ENCODE measurements around the gene GLT8D1.

GLT8D1 gene

GRCh38 chr3:52685709-52686691 lies 19.6 kb downstream of the GLT8D1 start, which contains the start of the genes GNL3 and PBRM1 (continued):
- no peak for TF ChIP-seq PRDM10 (tag by site-specific recombination; IDR thresholded peaks at IDR 0.05)
- TF ChIP-seq ZNF146 (tag by site-specific recombination; IDR thresholded peaks at IDR 0.05), result 0 out of 2 replicates have a peak, but pooled peaks have one; percentile 12
- TF ChIP-seq ZNF174 (tag by site-specific recombination; IDR thresholded peaks at IDR 0.05), result no peak
- 0 out of 2 replicates have a peak, but pooled peaks have one; percentile 30 for TF ChIP-seq ZEB2 (tag by site-specific recombination; IDR thresholded peaks at IDR 0.05)
- TF ChIP-seq ZFP69B (tag by site-specific recombination; IDR thresholded peaks at IDR 0.05), result peak; percentile 66; the same call in 1 of the 2 replicates
- 0 out of 2 replicates have a peak, but pooled peaks have one; percentile 22 for TF ChIP-seq EGR2 (tag by site-specific recombination; IDR thresholded peaks at IDR 0.05; ENCODE audit: low read depth)
- peak; percentile 67 for TF ChIP-seq KLF16 (tag by site-specific recombination; IDR thresholded peaks at IDR 0.05)
- TF ChIP-seq ZFHX2 (tag by site-specific recombination; conservative IDR thresholded peaks at IDR 0.05), result peak; percentile 46
- TF ChIP-seq ZNF501 (tag by site-specific recombination; IDR thresholded peaks at IDR 0.05), result peak; percentile 86; the same call in 1 of the 2 replicates

DNA sequence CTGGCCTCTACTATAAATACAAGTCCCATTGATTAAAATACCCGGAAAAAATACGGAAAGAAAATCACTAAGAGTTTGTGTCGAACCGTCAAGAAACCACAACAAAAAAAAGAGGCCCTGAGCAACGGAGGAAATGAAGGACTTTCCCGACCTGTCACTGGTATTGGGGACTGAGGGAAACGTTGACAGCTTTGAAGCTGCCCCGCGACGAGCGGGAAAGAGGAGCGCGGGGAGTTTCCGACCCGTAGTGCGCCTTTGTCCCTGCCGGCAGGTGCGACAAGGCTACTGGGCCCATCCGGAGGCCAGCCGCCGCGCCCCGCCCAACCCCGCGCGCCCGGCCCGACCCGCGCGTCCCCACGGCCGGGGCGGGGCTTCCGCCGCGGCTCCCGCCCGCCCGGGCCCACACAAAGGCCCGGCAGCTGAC lies 20.3 kb downstream of the GLT8D1 start:
- ChIA-PET CTCF (no interaction called here), POLR2A (interaction anchor here (0.8 to 1.8 kb wide), 3 partner anchors 12 to 149 kb away, joined by 3 to 13 read pairs (median 8); partner anchors contain the start of genes GLT8D1, SPCS1 and UQCC5)
- peak overlapping the region; percentile 87 for H3K27ac ChIP-seq (ENCODE audit: extremely low read depth, low read depth, low read length)
- peak overlapping the region; percentile 89 for H3K4me3 ChIP-seq (ENCODE audit: low read depth, low read length)
- peaks cover 2% of the 10 kb centered on the region; the same call in 1 of the 2 replicates for H3K4me1 ChIP-seq (ENCODE audit: control insufficient read depth, insufficient read depth, low read length)
- no peaks in the 10 kb centered on the region for H3K9me3 ChIP-seq (ENCODE audit: control insufficient read depth, insufficient read depth, low read depth, low read length)
- peaks cover 28 to 59% of the 10 kb centered on the region in 2 experiments for H3K36me3 ChIP-seq (ENCODE audit: control insufficient read depth in 2 of 2, insufficient read depth in 1 of 2, low read length in 2 of 2)
- TF ChIP-seq ZBTB7A (tag by site-specific recombination; IDR thresholded peaks at IDR 0.05; ENCODE audit: low read depth), result no peak
- TF ChIP-seq ZNF558 (tag by site-specific recombination; IDR thresholded peaks at IDR 0.05), result no peak
- TF ChIP-seq ZNF549 (tag by site-specific recombination; IDR thresholded peaks at IDR 0.05), result no peak
- no peak for TF ChIP-seq ZNF138 (tag by site-specific recombination; IDR thresholded peaks at IDR 0.05; ENCODE audit: borderline replicate concordance)
- TF ChIP-seq ZNF112 (tag by site-specific recombination; IDR thresholded peaks at IDR 0.05), result no peak
- no peak for TF ChIP-seq SP7 (tag by site-specific recombination; IDR thresholded peaks at IDR 0.05)
- TF ChIP-seq ZNF280C (tag by site-specific recombination; IDR thresholded peaks at IDR 0.05), result no peak
- no peak for TF ChIP-seq ZNF701 (tag by site-specific recombination; IDR thresholded peaks at IDR 0.05)
- TF ChIP-seq ZNF837 (tag by site-specific recombination; IDR thresholded peaks at IDR 0.05), result no peak
- no peak for TF ChIP-seq ZNF16 (tag by site-specific recombination; IDR thresholded peaks at IDR 0.05; ENCODE audit: low read depth)
- TF ChIP-seq, protein P1, sequence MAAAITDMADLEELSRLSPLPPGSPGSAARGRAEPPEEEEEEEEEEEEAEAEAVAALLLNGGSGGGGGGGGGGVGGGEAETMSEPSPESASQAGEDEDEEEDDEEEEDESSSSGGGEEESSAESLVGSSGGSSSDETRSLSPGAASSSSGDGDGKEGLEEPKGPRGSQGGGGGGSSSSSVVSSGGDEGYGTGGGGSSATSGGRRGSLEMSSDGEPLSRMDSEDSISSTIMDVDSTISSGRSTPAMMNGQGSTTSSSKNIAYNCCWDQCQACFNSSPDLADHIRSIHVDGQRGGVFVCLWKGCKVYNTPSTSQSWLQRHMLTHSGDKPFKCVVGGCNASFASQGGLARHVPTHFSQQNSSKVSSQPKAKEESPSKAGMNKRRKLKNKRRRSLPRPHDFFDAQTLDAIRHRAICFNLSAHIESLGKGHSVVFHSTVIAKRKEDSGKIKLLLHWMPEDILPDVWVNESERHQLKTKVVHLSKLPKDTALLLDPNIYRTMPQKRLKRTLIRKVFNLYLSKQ (tag by site-specific recombination; IDR thresholded peaks at IDR 0.05; ENCODE audit: borderline replicate concordance), result no peak
- no peak for TF ChIP-seq ZNF423 (tag by site-specific recombination; IDR thresholded peaks at IDR 0.05)
- no peak for TF ChIP-seq ZNF843 (tag by site-specific recombination; IDR thresholded peaks at IDR 0.05)
- TF ChIP-seq ZNF548 (tag by site-specific recombination; IDR thresholded peaks at IDR 0.05), result no peak
- peak; percentile 34; the same call in 1 of the 2 replicates for TF ChIP-seq ZNF692 (tag by site-specific recombination; IDR thresholded peaks at IDR 0.05)
- peak; percentile 28; the same call in 1 of the 2 replicates for TF ChIP-seq ZBTB8A (tag by site-specific recombination; IDR thresholded peaks at IDR 0.05)
